ENCODE measurements around the gene MTHFSD.
A peak's percentile ranks its signal among the peaks of the same experiment; 100 is the strongest.

MTHFSD gene

DNA sequence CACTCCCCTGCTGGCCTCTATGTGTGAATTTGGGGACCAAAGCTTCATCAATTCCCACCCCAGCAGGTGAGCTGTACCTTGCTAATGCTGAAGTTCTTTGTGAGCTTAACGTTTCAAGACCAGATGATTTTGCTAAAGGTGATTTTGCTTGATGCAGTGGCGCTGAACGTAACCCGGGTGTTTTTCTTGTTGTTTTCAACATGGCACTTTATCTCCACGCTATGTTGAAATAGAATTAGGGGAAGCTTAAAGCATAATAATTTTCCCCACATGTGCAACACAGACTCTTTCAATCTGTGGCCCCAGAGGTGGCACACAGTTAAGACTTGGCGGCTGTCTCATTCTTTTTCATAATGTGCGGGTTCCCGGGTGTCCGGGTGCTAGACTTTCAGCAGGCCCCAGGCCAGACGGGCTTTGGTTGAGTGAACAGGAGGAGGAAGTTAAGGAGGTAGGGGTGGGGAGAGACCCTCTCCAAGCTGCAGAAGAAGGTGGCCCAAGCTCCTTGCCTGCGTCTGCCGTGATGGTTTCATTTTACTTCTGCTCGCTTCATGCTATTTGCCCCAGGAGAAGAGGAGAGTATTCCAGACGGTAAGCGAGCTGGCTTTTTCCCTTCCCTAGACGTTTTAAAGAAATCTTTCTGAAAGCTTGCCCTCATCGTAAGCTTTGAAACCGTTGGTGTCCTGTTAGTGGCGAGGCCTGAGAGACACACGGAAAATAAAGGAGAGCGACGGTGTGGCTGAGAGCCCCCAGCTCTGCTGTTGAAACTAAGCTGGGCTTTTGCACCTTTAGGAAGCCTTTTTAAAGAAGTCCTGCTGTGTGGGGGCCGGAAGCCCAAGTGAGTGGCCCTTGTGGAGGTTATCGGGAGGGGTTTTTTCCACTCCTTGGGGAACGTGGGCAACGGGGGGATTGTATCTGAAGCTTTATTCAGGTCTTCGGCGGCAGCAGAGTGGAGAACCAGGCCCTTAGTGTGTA is 15.8 kb upstream of the MTHFSD start:
- DNase-seq (ENCODE audit: low spot score): no peak

DNA sequence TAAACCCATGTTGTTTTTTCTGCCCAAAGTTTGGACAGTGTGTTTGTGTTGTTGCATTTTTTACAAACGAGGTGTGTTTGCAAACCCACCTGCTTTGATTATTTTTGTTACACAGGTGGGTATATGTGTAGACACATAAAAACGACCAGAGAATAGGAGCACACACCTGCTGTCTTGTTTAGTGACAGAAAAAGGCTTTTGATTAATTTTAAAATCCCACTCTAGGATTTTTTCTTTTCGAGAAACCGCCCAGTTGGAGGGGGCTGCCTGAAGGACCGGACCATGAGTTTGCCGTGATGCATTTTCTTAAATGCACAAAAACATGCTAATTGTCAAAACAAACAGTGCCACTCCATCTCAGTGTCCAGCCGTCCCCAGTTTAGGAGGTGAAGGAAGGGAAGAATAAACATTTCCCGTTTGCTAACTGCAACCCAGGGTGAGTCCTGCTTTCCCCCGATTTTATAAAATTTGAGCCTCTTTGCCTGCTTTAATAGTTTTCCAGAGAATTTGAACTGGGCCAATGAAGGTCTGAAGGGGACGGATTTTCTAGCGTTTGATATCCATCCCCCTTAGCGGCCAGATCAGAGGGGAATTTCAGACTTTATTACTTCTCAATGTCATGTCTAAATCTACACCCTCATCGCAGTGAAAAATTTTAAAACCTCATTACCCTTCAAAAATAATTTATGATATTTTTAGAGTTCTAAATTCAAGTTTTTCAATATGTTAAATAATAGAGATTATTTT is 14.8 kb upstream of the MTHFSD start:
- DNase-seq (ENCODE audit: low spot score): no peak

DNA sequence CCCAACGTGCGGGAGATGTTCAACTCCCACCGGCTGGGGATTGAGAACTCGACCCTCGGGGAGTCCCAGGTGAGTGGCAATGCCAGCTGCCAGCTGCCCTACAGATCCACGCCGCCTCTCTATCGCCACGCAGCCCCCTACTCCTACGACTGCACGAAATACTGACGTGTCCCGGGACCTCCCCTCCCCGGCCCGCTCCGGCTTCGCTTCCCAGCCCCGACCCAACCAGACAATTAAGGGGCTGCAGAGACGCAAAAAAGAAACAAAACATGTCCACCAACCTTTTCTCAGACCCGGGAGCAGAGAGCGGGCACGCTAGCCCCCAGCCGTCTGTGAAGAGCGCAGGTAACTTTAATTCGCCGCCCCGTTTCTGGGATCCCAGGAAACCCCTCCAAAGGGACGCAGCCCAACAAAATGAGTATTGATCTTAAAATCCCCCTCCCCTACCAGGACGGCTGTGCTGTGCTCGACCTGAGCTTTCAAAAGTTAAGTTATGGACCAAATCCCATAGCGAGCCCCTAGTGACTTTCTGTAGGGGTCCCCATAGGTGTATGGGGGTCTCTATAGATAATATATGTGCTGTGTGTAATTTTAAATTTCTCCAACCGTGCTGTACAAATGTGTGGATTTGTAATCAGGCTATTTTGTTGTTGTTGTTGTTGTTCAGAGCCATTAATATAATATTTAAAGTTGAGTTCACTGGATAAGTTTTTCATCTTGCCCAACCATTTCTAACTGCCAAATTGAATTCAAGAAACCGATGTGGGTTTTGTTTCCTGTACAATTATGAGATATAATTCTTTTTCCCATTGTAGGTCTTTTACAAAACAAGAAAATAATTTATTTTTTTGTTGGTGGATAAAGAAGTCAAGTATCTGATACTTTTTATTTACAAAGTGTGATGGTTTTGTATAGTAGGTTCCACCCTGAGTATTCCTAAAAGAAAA is 13.9 kb upstream of the MTHFSD start:
- DNase-seq (ENCODE audit: low spot score): no peak

DNA sequence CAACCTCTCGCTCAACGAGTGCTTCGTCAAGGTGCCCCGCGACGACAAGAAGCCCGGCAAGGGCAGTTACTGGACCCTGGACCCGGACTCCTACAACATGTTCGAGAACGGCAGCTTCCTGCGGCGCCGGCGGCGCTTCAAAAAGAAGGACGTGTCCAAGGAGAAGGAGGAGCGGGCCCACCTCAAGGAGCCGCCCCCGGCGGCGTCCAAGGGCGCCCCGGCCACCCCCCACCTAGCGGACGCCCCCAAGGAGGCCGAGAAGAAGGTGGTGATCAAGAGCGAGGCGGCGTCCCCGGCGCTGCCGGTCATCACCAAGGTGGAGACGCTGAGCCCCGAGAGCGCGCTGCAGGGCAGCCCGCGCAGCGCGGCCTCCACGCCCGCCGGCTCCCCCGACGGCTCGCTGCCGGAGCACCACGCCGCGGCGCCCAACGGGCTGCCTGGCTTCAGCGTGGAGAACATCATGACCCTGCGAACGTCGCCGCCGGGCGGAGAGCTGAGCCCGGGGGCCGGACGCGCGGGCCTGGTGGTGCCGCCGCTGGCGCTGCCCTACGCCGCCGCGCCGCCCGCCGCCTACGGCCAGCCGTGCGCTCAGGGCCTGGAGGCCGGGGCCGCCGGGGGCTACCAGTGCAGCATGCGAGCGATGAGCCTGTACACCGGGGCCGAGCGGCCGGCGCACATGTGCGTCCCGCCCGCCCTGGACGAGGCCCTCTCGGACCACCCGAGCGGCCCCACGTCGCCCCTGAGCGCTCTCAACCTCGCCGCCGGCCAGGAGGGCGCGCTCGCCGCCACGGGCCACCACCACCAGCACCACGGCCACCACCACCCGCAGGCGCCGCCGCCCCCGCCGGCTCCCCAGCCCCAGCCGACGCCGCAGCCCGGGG is 12.9 kb upstream of the MTHFSD start:
- DNase-seq (ENCODE audit: low spot score): no peak

DNA sequence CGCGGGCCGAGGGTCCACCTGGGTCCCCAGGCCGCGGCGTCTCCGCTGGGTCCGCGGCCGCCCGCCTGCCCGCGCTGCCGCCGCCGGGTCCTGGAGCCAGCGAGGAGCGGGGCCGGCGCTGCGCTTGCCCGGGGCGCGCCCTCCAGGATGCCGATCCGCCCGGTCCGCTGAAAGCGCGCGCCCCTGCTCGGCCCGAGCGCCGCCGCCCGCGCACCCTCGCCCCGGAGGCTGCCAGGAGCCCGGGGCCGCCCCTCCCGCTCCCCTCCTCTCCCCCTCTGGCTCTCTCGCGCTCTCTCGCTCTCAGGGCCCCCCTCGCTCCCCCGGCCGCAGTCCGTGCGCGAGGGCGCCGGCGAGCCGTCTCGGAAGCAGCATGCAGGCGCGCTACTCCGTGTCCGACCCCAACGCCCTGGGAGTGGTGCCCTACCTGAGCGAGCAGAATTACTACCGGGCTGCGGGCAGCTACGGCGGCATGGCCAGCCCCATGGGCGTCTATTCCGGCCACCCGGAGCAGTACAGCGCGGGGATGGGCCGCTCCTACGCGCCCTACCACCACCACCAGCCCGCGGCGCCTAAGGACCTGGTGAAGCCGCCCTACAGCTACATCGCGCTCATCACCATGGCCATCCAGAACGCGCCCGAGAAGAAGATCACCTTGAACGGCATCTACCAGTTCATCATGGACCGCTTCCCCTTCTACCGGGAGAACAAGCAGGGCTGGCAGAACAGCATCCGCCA is 12.1 kb upstream of the MTHFSD start:
- DNase-seq (ENCODE audit: low spot score): no peak

DNA sequence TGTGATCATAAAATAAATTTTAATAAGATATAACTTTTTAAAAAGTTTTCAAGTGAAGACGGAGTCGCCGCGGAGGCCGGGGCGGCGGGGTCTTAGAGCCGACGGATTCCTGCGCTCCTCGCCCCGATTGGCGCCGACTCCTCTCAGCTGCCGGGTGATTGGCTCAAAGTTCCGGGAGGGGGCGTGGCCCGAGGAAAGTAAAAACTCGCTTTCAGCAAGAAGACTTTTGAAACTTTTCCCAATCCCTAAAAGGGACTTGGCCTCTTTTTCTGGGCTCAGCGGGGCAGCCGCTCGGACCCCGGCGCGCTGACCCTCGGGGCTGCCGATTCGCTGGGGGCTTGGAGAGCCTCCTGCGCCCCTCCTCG is 11.5 kb upstream of the MTHFSD start, which contains the start of gene FOXC2:
FOXC2 (plus strand) TSS at position 229 of the 365 bp plus-strand sequence. CDS start 507 bp downstream, outside the sequence.
- DNase-seq (ENCODE audit: low spot score): peak; percentile 70

DNA sequence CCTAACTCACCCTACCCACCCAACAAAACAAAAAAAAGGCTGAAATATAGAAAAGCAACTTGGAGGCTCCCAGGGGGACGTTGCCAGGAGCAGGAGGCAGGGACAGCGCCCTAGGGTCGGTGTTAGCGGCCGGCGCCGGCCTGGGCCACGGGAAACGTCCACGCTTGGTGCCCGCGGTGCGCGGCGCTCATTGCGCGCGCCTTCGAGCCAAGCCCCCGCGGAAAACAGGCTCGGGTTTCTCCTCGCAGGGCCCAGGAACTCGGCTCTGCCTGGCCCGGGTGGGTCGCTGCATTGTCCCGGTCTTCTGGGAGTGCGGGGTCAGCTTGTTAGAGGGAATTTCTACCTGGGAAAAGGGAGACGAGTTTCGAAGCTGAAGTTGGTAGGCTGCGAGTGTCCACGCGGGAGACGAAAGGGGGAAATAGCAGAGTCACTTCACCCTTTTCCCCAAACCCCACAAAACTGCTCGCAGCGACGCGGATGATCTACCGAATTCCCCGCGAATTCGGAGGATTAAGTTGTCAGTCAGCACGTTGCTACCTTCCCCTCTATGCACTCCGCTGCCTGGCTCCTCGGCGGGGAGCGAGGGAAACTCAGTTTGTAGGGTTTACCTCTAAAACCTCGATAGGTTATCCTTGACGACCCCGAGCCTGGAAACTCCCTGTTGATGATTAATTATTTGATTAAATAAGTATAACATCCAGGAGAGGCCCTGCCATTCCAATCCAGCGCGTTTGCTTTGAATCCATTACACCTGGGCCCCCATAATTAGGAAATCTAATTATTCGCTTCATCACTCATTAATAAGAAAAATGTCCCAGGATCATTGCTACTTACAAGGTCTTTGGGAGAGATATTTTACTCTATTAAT is 10.8 kb upstream of the MTHFSD start:
- DNase-seq (ENCODE audit: low spot score): no peak

DNA sequence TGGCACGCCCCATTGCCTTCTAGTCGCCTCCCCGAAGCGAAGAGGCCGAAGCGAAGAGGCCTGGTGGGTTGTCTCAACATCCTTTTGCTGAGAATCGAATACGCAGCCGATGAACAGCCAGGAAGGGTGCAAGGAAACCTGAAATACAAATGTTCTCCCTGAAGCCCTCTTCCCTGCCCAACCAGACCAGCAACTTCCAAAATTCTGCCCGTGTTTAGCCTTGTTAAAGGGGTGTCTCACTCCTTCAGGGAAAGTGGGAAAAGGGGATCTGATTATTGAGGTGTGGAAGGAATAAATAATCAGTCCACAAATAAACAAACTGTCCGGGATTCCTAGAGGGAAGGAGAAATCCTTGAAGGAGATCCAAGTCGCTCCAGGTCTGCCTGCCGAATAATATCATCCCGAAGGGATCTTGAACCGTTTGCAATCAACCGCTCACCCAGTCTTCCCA is 10.2 kb upstream of the MTHFSD start:
- no peak for DNase-seq (ENCODE audit: low spot score)

DNA sequence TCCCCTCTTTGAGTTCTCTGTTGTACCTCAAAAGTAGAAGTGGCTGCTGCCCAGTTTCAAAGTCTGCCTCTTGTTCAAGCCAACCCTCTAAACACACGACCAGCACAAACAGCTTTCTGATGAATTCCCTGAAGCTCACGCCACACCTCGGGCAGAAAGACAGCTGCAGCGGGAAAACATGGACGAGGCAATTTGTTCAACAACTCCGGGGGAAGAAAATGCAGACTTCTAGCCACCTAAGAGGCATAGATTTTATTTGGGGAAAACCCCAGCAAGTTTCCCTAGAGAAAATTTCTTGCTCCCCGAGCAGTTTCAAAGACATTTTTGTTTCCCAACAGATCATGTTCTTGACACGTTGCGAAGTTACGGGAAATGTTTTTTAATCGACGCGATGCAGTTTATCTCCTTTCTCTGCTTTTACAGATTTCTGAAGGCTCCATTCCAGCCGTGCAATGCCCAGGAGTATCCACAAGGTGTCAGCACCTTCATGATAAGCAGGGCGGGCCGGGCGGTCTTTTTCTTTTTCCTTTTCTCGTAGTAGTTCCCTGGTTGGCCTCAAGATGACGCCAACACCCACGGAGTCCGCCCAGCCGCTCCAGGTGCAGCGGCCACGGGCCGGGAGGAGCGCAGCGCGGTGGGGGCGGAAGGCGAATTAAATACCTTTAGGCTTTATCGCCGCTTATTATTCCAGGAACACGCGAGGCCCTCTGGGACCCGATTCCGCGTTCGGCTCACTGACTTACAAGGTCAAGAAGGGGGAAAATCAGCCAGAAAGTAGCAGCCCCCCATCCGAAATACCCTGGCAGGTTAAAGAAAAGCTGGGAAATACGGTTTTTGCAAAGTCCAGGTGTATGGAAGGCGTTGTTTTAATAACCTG is 8.7 kb upstream of the MTHFSD start:
- peak; percentile 84 for DNase-seq (ENCODE audit: low spot score)

DNA sequence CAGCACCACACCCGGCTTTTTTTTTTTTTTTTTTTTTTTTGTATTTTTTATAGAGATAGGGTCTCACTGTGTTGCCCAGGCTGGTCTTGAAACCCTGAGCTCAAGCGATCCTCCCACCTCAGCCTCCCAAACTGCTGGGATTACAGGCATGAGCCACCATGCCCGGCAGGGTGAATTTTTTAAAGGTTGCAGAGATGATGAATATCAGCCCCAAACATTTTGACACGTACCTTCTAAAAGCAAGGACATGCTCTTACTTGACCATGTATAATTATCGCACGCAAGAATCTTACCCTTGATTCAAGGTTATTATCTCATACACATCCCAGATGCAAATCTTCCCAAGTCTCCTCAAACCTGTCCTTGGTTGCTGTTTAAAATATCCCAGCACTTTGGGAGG is 7.3 kb upstream of the MTHFSD start:
- DNase-seq (ENCODE audit: low spot score): no peak

DNA sequence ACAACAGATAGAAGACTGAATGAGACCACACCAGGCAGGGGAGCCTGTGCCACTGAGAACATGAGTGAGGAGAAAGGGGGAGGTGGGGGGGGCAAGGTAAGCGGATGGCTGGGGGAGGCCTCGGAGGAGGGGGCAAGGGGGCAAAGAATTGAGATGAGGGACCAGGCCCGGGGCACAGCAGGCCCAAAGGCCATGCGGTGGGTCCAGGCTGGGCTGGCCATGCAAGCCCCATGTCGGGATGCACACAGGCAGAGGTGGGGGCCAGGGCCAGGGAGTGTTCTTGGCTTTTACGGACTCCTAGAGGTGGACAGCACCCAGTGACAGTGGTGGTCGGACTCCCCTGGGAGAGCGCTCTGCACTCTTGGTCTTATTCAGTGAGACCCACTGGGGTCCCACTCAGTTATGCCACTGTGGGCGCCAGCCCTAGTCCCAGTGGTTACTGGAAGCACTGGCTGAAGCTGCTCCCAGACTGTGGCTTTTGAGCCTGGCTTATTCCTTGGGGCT is 4.8 kb upstream of the MTHFSD start:
- DNase-seq (ENCODE audit: low spot score): no peak

DNA sequence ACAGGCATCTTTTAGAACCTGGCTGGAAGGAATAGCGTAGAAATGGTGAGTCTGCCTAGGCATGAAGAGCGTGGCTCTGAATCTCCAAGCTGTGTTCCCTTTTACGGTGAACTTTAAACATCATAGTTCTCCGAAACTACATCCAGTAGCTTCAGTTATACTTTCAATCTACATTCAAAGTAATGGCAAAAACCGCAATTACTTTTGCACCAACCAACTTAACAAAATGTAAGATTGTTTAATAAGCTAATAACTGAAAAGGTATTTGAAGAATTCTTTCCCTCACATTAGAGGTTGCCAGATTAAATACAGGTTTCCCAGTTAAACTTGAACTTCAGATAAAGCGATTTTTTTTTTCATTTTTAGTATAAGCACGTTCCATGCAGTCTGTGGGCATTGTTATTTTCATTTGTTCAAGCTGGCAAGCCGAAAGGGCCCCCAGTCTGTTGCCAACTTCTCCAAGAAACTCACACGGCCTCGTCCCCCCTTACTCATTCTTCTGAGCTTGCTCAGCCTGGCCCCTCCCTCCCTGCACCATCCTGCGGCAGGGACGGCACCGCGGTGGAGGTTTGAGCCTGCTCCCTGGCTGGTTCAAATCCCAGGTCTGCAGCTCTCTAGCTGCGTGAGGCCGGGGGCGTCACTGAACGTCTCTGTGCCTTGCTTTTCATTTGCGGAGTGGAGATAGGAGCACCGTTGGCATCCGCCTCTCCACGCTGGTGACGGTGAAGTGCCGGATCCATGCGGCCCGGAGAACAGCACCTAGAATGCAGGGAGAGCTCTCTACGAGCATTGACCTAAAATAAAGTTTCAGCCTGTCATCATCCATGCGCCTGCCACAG is 3.5 kb upstream of the MTHFSD start:
- no peak for DNase-seq (ENCODE audit: low spot score)

DNA sequence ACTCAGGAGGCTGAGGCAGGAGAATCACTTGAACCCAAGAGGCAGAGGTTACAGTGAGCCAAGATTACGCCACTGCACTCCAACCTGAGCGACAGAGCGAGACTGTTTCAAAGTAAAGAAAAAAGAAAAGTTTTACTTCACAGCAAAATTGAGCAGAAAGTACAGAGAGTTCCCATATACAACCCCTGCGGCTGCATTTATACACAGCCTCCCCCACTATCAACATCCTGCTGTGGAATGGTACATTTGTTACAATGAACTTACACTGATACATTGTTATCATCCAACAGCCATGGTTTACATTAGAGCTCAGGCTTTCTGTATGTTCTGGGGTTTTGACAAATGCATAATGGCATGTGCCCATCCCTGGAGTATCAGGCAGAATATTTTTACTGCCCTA is 2.6 kb upstream of the MTHFSD start:
- DNase-seq (ENCODE audit: low spot score): no peak

DNA sequence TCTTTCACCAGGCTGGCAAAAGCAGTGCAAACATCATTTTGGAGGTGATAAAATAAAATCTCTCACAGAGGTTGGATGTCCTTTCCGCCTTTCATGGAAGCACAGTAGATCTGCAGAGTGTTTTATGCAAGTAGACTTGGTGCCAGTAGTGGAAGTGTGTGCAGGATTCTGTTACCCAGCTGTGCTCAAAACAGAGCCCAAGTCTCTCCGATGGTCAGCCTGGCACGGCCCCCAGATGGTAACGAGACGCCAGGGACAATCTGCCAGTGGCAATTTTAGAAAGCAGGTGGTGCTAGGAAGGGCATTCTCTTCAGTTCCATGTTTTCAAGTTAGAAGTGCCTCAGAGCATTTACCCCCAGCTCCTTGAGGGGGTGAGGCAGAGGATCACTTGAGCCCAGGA is 1.5 kb upstream of the MTHFSD start:
- no peak for DNase-seq (ENCODE audit: low spot score)

DNA sequence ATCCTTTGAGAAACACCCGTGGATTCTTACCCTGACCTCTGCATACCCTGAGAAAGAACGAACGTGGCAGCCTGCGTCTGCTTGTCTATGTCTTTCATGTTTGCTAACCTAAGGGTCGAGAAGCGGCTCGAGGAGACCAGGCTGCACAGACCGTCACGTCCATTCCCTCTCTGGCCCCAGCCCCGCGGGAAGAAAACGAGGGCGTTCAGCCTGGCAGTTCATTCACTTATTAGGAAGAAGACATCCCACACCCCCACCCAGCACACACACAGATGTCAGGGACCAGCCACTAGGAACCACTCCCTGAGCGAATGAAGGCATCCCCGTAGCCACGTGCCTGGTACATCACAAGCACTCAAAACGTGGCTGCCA is 655 bp upstream of the MTHFSD start:
- no peak for DNase-seq (ENCODE audit: low spot score)

DNA sequence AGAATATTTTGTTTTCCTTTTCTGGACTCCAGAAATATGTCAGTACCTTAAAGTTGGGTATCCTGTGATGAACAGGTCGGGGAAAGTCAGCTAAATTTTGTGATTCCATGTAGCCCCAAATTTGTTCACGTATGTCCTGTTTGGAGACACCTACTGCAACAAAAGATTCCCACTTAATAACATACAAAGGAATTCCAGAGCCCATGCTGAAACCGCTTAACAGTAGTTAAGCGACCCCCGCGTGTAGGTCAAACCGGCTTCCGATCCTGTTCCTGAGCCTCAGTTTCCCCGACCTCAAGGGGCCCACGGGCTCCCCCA is 477 bp downstream of the MTHFSD start:
- DNase-seq (ENCODE audit: low spot score): no peak

DNA sequence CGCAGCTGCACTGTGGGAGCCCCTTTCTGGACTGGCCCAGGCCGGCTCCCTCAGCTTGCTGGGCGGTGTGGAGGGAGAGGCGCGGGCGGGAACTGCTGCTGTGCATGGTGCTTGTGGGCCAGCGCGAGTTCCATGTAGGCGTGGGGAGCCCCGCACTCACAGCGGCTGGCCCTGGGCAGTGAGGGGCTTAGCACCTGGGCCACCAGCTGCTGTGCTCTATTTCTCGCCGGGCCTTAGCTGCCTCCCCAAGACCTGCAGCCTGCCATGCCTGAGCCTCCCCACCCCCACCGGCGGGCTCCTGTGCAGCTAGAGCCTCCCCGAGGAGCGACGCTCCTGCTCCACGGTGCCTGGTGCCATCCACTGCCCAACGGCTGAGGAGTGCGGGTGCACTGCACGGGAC is 1.7 kb downstream of the MTHFSD start:
- DNase-seq (ENCODE audit: low spot score): no peak
